Measurements from ENCODE around the gene CBX6.

DNA sequence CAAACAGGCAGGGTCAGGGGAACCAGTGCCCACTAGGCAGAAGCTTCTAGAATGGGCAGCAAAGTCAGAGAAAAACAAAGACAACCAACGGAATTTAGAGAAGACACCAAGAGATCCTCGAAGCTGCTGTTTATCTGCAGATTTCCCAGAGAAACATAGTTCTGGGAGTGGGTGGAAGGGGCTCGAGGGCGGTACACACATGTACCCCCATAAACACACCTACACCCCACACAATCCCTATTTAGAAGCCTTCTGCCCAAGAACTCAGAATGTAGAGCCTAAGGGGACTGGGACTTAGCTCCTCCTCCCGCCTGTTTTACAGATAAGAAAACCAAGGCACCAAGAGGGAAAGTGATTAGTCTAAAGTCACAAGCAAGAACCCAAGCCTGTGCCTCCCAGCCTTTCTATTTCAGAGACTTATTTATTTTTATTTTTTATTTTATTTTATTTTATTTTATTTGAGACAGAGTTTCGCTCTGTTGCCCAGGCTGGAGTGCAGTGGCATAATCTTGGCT is 34.5 kb downstream of the CBX6 start:
- TF ChIP-seq, protein P1, sequence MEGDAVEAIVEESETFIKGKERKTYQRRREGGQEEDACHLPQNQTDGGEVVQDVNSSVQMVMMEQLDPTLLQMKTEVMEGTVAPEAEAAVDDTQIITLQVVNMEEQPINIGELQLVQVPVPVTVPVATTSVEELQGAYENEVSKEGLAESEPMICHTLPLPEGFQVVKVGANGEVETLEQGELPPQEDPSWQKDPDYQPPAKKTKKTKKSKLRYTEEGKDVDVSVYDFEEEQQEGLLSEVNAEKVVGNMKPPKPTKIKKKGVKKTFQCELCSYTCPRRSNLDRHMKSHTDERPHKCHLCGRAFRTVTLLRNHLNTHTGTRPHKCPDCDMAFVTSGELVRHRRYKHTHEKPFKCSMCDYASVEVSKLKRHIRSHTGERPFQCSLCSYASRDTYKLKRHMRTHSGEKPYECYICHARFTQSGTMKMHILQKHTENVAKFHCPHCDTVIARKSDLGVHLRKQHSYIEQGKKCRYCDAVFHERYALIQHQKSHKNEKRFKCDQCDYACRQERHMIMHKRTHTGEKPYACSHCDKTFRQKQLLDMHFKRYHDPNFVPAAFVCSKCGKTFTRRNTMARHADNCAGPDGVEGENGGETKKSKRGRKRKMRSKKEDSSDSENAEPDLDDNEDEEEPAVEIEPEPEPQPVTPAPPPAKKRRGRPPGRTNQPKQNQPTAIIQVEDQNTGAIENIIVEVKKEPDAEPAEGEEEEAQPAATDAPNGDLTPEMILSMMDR (conservative IDR thresholded peaks at IDR 0.05; ENCODE audit: low read length), result no peak
- no peak for TF ChIP-seq EZH2phosphoT487 (IDR thresholded peaks at IDR 0.05; ENCODE audit: borderline replicate concordance, low read depth, low read length)

All from OCI-LY7 (cell line).